Tongue (tissue), 2 donors: ENCODE measurements around the gene UST. TPM values are rescaled to one million over a fixed set of nuclear protein-coding genes. Genes with fewer than 3 reads are reported as not detected.
"Not testable (repeated sequence)": the region's sequence is repeated elsewhere in the genome, so short reads cannot be mapped to it uniquely, and the experiment has no call there.

Experiments
- DNase-seq: peaks from one replicate; pipeline ENCODE4 v3.0.0-alpha.2; 2015
- total RNA-seq: library from RNA; depleted of rRNA; stranded (reverse); fragments of >200 nt; gene quantifications from one replicate; pipeline ENCODE4 v1.2.3, GENCODE V29; 2014

UST gene
- total RNA-seq, 1 donor from 2014 or later, result 15.0 TPM

GRCh38 chr6:149090937-149091336 lies 344.1 kb downstream of the UST start:
- DNase-seq, result no peak

- peak; percentile 52 for DNase-seq
Observed at GRCh38 chr6:149093643-149094042, 346.8 kb downstream of the UST start.

- DNase-seq, result no peak
Observed at GRCh38 chr6:149094156-149094555, 347.3 kb downstream of the UST start.

DNA sequence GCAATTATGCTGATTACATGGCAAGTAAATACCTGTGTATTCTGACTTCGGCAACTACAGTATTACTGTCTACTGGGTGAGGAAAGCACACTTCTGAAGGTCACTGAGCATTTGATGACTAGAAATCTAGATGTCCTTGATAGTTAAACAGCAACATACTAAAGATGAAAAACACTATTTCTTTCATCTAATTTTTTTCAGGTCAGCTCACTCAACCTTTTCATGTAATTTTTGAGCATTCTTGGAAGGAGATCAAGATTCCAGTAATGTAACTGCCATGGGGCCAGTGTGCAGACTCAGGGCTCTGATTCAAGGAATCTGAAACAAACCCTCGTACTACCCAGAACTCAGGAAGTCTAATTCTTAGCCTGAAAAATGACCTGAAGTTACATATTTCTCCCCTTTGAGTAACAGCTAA lies 348.1 kb downstream of the UST start:
- DNase-seq, result peak; percentile 23

DNA sequence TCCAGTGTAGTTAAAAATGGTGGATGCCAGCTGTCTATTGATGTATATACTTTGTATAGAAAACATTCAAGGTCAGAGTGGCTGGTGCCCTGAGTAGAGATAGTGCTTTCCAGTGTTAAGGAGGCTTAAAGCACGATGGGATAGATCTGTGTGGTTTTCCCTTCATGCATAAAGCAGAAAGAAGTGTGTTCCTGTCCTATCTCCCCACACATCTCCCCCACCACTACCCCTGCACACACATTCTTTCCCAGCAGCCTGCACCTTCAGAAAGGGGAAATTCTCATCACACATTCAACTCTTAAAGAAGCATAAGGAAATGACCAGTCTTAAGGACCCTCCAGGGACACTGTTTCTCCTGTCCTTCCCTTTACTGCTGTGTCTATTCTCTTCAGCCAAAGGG lies 349.0 kb downstream of the UST start:
- no peak for DNase-seq

- DNase-seq, result no peak
Observed at GRCh38 chr6:149097794-149098193, 351.0 kb downstream of the UST start.

DNA sequence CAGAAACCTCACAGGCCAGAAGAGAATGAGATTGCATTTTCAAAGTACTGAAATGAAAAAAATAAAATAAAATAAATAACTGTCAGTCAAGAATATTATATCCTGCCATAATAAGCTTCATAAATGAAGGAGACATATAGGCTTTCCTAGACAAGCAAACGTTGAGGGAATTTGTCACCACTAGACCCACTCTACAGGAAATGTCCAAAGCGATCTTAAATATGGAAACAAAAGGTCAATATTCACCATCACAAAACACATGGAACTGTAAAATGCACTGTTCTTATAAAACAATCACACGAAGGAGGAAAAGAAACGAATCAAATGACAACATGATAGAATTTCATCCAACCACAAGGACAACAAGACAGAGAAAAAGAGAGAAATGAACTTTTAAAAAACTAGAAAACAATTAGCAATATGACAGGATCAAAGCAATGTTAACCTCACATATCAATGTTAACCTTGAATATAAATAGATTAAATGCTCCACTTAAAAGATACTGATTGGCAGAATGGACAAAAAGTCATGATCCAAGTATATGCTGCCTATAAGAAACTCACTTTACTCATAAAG lies 352.0 kb downstream of the UST start:
- no peak for DNase-seq

DNA sequence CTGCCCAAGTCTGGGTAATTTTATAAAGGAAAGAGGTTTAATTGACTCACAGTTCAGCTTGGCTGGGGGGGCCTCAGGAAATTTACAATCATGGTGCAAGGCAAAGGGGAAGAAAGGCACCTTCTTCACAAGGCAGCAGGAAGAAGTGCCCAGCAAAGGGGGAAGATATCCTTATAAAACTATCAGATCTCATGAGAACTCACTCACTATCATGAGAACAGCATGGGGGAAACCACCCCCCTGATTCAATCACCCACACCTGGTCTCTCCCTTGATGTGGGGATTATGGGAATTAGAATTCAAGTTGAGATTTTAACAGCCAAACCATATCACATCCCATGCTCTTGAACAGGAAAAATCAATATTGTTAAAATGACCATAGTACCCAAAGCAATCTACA lies 355.5 kb downstream of the UST start:
- no peak for DNase-seq

DNA sequence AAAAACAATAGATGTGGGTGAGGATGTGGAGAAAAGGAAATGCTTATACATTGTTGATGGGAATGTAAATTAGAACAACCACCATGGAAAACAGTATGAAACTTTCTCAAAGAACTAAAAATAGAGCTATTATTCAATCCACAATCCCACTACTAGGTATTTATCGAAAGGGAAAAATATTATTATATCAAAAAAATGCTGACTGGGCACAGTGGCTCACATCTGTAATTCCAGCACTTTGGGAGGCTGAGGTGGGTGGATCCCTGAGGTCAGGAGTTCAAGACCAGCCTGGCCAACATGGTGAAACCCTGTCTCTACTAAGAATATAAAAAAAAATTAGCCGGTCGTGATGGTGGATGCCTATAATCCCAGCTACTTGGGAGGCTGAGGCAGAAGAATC lies 357.1 kb downstream of the UST start:
- not testable (repeated sequence) for DNase-seq

GRCh38 chr6:149107520-149107919 lies 360.7 kb downstream of the UST start:
- DNase-seq, result no peak

DNA sequence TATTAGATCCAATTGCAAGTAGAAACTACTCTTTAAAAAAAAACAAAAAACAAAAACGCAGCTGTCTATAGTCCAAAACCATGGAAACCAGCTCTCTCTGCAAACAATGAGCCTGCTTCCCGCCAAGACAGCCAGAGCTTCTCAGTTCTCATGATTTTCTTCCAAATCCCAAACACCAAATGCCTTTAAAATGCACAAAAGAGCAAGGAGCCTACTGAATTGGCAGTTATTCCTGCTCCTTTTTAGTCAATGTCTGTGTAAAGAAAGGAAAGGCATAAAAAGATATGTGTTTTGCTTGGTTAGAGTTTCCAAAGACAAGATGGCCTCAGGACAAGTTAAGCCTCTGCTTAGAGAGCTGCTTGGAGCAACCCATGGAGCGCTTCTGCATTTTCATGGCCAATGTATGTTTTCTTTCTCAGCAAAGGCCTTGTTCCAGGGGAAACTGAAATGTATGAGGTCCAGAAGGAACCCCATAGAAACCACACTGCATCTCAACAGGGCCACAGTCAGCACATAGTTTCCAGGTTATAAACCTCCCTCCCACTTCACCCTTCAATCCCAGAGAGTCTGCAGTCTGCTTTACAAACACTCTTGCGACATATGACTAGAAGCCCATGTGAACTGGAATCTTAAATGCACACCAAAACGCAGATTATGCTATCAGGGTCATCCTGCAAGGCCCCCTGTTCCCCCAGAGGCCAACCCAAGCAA lies 361.4 kb downstream of the UST start:
- peak; percentile 83 for DNase-seq

DNA sequence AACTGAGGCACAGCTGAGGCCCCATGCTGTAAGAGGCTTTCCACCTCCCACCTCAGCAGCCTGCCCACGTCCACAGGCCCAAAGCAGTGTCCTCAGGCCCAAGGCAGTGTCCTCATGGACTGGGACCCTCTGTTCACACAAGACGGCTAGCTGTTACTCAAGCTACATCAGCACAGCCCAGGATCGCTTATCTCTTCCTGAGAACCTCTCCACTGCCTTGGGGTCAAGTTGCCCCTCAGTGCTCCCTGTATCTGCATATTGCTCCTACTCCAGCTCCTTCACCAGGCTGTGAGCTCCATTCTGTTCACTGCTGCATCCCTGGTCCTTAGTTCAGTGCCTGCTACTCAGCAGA lies 361.9 kb downstream of the UST start:
- no peak for DNase-seq

DNA sequence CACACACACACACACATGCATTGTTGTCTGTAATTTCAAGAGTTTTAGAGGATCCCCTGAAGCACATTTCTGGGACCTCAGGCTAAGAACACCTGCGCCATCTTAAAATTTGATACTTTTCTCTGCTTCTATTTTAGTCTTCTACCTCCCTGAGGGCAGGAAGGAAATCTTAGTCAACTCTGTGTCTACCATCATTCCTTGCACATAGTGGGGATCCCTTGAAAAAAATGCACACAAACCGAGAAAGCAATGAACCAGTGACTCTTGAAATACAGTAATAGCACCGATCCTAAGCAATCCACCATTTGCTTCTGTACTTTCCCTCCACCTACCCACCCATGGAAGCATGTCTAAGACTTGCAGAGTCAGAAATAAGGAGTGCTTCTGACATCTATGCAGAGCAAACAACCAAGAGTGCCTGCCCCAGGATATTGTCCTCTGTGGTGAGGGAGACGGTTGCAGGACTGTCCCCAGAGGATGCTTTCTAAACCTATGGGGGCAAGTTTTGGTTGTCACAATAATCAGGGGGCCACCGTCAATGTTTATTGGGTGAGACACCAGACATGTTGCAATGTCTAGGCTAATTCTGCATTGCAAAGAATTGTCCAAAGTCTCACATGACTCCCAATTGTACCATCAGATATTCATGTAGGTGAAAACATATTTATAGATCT lies 362.7 kb downstream of the UST start:
- no peak for DNase-seq

DNA sequence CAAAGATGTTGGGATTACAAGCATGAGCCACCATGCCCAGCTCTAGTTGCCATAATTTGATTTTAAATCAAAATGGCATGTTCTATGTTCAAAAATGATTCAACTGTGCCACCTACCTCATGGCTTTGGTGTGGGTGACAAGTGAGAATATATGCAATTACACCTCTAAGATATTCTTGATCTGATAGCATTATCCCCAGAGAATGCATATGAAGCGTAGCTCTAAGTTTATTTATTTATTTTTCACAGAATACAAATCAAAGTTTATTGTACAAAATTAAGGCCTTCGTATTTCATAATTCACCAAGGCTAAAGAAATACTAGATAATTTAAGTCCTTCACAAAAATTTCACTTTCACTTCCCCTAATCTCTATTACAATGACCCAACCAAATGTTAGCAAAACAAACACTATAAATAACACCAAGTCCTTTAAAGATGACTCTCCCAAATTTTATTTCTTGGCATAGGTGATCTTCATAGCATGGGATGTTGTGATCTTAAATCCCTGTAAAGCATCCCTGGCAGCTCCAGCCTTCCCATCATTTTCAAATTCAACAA lies 364.8 kb downstream of the UST start:
- DNase-seq, result no peak

- no peak for DNase-seq
Observed at GRCh38 chr6:149112976-149113375, 366.1 kb downstream of the UST start.

GRCh38 chr6:149114167-149114566 lies 367.3 kb downstream of the UST start:
- peak; percentile 73 for DNase-seq

GRCh38 chr6:149118737-149119653 lies 372.2 kb downstream of the UST start:
- no peak for DNase-seq

- no peak for DNase-seq
Observed at GRCh38 chr6:149122850-149123821, 376.3 kb downstream of the UST start.

DNA sequence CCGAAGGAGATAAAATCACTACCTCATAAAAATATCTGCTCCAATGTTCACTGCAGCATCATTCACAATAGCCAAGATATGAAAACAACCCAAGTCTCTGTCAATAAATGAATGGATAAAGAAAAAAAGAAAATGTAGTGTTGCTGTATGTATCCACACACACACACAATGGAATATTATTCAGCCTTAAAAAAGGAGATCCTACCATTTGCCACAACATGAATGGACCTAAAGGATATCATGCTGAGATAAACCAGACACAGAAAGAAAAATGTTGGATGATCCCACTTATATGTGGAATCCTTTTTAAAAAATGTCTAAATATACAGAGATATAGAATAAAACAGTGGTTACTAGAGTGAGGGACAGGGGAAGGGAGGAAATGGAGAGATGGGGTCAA lies 378.5 kb downstream of the UST start:
- DNase-seq, result no peak
